HL-60/S4 treated with retinoic acid at 250 ng/mL for 4 days and 3 days (cell line): ENCODE measurements around the gene TRPM3.

ENCODE experiments used
- in situ Hi-C: fragments of 300-500 bp; cut with MboI; formaldehyde crosslinking; loops from 2 replicates; pipeline ENCODE4 v1.7.0; 2022; ENCODE audit warnings: low sequenced_read_pairs

Gene TRPM3

DNA sequence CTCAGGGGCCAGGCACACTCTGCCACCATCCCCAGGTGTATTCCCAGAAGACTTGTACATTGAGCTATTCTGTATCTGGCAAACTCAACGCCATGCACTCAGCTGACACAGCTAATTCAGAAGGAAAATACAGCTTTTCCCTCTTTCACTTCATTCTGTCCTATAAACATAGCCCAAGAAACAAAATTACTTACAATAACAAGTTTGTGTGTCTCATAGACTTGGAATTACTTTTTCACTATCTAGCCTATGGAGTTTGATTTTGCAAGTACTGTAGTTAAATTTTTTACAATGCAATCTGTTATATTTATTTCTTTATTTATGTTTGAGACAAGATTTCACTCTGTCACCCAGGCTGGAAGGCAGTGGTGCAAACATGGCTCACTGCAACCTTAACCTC is 581.9 kb downstream of the TRPM3 start:
- in situ Hi-C loops = no loop called here

DNA sequence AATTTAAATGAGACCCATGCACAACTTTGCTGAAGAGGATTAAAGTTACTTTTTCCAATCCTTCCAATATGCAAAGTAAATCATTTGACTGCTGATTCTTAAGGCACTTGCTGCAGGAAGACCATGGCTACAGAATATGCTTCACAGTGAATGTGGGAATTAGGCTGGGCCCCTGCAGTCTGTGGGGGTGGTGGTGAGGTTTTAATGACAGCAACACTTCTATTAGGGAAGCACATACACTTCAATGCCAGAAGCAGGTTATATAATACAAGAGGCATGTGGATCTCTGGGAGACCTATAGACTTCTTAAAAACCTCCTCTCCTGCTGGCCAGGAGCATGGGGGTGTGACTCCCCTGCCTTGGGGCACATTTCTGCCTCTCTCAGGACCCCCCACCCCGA is 582.4 kb downstream of the TRPM3 start:
- in situ Hi-C loops = no loop called here

DNA sequence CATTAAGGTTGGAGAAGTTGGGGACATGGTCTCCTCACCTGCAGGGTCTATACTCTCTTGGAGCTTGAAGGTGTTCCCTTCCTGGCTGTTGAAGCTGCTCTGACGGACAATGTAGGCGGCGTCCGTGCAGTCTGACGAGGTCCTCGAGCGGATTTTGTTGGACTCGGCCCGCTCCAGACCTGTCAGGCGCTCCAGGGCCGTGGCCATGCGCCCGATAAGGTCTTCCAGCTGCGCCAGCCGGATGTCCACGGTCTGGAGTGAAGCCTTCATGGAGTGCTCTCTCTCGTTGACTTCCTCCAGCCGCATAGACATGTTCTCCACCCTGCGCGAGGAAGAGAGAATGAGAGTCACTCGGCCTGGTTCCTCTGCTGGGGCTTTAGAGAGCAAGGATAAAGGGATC is 584.3 kb downstream of the TRPM3 start:
- in situ Hi-C loops = no loop called here

DNA sequence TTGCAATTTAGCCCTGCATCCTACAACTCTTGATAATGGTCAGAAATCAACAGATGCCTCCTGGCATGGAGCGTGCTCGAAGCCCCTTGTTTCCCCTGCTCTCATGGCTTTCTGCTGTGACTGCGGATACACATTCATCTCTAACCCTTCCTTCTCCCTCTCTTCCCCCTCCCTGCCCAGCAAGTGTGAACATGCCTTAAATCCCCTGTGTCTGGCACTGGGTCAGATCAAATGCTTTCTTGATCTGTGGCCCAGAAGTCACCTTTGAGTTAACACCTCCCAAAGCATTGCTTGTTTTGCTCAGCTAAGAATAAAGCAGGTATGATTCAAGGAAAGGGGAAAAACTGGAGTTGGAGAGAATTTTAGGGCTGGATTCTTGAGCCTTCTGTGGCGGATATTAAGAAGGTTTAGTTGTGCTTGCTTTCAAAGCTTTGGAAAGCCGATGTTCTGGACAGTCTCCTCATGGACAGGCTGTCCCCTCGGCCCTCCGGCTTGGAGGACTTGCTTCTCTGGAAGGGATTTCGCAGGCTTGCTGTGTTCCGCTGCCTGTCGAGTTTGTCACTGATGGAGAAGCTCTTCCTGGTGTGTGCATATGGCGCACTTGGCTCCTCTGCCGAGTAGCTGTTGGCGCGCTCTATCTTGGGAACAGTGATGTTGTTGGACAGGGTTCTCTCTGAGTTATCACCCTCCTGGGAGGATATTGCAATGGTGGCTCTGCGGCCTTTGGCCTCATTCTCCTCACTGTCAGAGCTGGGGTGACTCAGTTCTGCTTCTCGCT is 585.7 kb downstream of the TRPM3 start:
- in situ Hi-C loops = no loop called here

DNA sequence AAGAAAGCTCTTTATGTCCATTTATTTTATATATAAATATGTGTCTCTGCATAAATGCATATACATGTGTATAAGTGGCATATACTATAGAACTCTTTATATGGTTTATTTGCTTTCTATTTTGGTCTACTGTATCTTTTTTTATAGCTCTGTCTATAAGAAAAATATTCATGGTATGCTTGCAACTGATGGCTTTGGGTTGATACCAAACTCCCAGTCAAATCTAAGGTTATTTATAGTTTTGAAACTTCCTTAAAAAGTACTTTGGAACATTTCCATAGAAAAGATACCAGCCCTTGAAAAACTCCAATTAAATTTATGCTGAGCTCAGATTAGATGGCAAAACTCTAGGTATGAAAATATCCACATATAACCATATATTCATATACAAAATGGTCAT is 587.0 kb downstream of the TRPM3 start:
- in situ Hi-C loops = no loop called here

DNA sequence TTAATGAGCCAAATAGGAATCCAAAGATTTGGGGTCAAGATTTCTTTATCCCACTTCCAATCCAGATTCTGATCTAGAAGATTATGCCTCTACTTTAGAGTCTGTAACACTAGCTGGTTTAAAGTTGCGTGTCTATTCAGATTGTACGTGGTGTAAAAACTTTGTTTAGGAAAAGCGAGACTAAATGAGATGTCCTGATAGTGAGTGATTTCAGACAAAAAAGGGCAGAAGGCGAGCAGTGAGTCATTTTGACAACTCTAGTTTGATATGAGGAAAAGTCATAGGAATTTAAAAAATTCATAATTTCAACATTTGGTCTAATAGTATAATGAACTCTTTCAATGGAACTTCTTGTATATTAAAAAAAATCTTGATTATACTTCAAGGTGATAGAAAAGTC is 587.4 kb downstream of the TRPM3 start:
- in situ Hi-C loops = no loop called here

DNA sequence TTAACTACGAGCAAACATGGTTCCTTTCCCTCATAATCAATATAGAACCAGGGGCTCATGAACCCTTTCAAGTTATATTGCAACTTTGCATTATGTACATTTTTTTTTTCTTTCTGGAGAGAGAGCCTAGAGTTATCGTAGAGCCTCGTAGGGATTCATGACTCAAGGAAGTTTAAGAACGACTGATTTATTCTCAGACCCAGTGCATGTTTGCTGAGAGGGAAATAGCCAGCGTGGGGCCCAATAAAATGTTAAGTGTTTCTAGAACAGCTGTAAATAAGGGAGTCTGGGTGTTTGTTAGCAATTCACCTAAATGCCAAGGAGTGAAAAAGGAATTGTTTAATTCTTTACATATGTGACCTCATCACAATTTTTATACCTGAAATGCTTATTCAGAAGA is 587.9 kb downstream of the TRPM3 start:
- in situ Hi-C loops = no loop called here

DNA sequence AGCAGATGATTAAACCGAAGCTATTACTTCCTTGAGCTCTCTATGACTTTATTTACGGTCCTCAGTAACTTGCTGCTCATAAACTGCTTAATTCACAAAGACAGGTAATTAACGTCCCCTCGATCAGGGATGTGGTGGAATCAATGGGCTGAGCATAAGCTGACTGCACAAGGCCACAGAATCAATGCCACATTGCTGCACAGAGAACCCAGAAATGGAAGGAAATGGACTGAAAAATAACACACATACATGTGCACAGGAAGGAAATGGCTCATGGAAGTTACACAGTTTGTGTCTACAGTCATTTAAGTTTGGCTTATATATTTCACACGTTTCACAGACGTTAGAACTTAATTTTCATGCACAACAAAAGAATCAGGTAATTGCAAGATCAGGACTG is 588.7 kb downstream of the TRPM3 start:
- in situ Hi-C loops = no loop called here

DNA sequence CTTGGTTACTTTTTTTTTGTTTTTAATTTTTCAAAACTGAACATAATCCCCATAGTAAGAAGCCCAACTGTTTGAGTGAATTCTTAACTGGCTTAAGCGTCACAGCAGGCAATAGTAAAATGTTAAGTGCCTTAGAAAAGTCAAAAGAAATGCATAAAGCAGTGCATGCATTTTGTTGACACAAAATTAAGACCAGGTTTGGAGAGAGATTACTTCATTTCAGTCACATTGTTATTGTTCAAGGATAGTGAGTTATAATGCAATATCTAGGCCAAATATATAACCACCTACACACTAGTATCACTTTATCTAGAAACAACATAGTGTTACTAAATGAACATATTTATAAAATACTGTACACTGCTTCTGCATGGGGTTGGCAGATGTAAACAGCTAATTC is 590.1 kb downstream of the TRPM3 start:
- in situ Hi-C loops = no loop called here

DNA sequence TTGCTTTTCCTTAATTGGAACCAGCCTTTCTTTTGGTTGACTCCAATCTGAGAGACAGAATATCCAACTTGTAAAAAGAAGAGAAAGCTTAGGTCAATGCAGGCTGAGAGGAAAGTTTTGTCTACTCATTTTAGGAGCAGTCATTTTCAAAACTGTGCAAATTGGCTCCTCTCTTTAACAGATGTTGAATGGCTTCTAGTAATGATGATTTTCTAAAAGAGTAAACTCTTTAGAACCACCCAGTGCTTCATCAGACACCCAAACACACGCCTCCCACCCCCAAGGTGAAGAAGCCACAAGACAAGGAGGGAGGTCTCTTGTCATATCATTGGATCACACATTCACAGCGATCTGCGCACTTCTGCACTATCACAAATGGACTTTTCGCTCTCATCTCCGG is 590.7 kb downstream of the TRPM3 start:
- in situ Hi-C loops = no loop called here

DNA sequence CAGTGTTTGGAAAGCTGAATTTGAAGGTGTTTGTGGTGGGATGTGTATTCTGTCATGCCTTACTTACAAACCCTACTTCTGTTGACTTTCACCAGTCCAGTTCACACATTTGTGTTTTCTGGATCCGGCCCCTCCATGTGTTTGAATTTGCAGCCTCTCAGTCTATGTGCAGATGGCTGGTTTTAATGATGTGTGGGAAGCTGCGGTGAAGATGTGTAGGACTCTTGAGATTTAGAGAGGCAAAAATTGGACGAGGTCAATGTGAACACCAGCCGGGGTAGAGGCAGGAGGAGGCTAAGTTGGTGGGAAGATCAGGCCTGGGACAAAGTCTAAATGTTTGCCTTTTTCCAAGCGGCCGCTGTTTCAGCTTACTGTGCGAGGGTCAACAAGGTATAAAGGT is 591.6 kb downstream of the TRPM3 start:
- in situ Hi-C loops = no loop called here

DNA sequence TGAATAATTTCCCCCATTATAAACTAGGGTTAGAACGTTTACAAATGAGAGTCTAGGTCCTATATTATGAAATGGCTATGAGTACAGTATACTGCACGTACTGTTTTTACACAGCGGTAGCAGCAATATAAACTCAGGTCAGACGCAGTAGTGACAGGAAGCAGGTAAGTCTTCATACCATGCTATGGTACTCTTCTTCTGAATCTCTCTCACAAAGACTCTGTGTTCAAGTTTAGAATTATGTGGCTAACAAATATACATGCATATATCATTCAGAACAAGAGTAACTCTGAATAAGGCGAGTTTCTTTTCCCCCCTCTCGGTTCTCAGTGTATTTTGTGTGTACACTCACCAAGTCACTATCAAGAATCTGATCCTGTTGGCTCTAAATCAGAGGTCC is 592.0 kb downstream of the TRPM3 start:
- in situ Hi-C loops = no loop called here

DNA sequence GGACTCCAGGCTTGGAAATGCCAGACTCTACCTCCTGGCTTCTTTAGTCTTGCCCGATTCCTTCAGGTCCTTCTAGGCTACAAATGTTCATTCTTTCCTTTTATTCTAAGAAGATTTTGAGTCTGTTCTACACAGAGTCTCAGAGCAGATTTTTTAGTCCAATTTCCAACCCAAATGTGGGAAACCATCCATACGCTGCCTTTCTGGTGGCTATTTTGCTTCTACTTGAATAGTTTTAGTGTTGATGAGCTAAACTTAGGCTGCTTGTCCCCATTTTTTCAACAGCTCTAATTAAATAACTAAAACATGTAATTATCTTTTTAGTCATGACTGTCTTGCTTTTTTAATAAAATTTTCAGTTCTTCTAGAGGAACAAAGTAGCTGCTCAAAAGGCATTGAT is 594.5 kb downstream of the TRPM3 start:
- in situ Hi-C loops = no loop called here

DNA sequence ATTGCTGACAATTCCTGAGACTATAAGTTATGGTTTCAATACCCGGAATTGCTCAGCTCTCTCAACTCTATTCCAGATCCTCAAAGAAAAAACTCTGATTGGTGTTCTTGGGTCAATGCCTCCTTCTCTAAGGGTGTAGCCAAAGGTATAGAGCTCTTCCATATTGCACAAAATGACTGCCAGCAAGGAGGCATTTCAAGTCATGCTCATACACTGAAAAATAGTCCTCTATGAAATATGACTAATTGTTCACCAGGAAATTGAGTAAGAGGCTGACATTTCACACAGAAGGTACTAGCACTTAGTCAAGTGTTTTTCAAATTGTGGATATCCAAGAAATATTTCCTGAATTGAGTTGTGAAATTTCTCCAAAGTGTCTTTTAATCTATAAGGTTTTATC is 595.9 kb downstream of the TRPM3 start:
- in situ Hi-C loops = no loop called here

DNA sequence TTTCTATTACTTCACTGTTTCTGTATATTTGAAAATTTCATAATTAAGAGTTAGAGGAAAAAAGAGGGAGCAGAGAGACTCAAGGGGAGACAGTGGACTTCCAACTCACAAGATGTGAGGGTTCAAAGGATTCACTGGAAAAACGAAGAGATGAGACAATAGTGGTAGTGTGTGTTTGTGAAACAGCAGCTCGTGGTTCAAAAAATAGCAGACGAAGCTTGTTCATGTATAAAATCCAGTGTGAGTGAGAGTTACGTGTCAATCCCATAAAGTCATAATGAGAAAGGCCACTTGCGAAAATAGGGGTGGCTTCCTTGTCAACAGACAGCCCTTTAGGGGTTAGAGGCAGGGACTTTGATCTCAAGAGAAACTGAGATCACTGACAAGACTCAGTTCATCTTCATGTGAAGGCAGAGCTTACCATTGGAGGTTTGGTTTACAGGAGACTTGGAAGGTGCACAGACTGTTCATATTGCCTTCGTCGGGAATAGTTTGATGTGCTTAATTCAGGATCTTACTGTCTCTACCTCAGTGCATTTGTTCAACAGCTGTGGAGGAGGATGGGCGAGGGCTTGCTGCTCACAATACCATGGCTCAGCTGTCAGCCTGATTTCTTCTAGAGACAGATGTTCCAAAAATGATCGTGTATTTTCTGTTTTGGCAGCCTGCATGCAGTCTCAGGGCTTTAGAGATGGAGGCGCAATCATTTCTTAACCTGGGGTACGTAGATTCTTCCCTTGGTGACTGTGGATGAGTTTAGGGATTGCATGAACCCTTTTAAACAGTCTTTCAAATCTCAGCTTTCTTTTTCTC is 601.3 kb downstream of the TRPM3 start:
- in situ Hi-C loops = no loop called here

DNA sequence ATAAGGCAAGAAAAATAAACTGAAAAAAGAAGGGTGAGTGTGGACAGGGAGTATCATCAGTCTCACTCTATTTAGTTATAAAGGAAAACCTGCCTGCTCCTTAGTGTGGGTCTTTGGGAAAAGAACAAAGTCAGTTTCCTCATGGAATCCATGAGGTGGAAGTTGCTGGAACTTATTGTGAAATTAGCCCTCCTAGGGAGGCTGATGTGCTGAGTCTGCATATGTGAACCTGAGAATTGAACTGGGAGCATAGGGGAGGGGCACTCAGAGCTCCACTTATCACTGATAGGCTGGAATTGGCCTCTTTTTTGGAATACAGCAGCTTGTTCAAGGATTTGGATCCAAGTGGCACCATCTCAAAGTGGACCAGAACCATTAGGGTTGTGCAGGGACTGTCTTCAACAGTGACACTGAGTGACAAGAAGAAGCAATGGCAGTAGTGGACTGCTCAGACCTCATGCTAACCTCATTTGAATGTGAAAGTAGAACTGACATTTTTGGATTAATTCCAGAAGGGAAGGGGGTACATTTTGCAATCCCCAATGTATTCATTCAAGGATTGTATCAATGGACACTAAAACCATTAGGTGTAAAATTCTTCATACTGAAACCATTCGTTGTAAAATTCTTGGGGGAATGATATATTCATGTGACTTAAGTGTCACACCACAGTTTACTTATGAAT is 603.4 kb downstream of the TRPM3 start:
- in situ Hi-C loops = no loop called here

DNA sequence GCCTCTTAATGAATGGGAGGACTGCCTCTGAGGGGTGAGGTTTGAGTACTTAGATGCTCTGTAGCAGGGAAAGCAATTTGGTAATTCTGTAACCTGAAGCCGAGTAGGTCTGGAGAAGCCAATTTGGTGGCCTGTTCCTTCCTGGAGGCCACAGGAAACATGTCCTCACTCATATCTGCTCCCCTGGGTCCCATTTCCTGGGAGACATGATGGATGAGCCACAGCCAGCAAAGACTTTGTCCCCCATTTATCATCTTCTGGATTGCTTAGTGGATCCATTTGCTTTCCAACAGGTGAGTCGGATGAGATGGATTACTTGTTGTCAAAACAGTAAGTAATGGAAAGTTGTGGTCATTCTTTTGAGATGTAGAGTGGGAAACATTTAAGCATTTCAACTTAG is 607.1 kb downstream of the TRPM3 start:
- in situ Hi-C loops = no loop called here

DNA sequence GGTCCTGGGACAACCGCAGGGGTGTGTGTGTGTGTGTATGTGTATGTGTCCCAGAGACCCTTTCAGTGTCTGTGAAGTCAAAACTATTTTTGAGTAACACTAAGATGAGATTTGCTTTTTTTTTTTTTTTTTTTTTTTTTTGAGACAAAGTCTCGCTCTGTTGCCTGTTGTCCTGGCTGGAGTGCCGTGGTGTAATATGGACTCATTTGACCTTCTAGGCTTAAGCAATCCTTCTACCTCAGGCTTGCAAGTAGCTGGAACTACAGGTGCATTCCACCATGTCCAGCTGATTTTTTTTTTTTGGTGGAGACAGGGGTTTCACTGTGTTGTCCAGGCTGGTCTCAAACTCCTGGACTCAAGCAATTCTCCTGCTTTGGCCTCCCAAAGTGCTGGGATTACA is 609.6 kb downstream of the TRPM3 start:
- in situ Hi-C loops = no loop called here

DNA sequence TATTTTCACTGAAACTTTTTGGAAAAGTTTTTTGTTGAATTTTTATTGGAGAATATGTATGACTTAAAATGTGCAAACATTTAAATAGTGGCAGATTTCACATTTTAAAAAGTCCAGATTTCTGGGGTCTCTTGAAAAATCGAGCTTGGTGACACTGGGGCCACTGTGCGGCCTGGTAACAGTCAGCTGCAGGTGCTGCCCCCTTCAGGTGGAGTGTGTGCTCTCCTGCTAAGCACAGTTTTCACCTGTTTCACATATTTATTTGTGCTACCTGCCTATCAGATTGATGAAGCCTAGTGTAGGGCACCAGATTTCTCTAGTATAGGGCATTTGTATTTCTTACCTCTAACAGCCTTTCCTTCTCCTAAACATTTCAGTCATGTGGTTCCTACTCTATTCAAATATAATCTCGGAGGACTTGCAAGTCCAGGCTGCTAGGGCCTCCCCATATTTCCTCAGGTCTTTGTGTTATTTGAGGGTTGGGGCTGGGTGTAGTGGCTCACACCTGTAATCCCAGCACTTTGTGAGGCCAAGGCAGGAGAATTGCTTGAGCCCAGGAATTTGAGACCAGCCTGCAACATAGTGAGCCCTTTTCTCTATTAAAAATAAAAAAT is 611.2 kb downstream of the TRPM3 start:
- in situ Hi-C loops = no loop called here

DNA sequence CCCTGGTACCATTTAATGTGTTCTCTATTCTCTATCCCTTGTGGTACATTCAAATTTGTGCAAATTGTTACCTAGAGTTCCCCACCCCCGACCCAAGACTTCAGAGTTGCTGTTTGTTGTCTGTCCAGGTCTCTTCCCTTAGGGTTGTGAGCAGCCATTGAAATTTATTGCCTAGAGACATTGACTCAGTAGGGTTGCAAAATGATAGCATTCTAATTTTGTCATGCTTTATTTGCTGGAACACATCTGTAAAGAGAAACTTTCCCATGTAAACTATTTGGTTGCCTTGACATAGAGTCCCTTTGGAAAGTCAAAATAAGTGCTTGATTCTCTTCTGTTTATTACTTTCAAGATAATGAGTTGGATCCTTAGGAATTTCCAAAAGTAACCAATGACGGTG is 615.3 kb downstream of the TRPM3 start:
- in situ Hi-C loops = no loop called here

DNA sequence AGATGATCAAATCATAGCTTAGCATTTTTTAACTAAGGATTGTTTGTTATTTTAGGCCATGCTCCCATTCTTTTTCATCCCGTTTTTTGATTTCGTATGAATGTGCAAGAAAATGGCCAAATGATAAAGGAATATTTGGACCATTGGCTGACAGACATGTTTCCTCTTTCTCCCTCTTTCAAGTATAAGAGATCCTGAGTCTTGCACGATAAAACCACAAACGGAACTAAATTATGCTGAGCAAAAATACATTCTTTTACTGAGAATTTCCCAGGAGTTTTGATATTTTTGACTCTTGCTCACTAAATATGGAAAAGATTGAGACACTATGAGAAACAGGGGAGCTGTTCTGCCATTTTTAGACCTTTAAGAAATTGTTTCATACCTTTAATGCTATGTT is 616.6 kb downstream of the TRPM3 start:
- in situ Hi-C loops = no loop called here

DNA sequence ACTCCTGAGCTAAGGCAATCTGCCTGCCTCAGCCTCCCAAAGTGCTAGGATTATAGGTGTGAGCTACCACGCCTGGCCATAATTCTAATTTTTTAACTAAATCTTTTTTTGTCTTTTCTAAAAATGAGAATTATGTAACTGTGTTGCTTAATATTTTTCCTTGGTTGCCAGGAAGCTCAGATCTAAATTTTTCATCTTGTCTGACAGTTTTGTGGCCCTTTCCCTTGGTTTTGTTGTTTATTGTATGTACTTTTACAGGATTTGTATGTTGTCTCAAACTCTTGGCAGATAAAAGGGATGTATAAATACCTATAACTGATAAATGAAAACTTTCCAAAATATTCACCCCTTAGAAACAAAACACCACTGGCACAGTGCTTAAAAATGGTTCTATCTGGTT is 618.7 kb downstream of the TRPM3 start:
- in situ Hi-C loops = no loop called here
